Breast epithelium (tissue), 3 donors: Measurements from ENCODE around the gene MED22.

ENCODE experiments used
- CTCF ChIP-seq, 3 donors: fragments of 450-650 bp; IDR thresholded peaks; one replicate each; pipeline ENCODE4 v1.5.1; 2016 to 2017; ENCODE audit warnings: antibody characterized with exemption in 3 of 3, mild to moderate bottlenecking in 3 of 3, moderate library complexity in 3 of 3
- POLR2A ChIP-seq: fragments of 450-650 bp; IDR thresholded peaks from one replicate; pipeline ENCODE4 v1.6.1; 2016; ENCODE audit warnings: antibody characterized with exemption, mild to moderate bottlenecking, moderate library complexity
- POLR2AphosphoS5 ChIP-seq, 3 donors: sonication (generic); formaldehyde crosslinking; IDR thresholded peaks; one replicate each; pipeline ENCODE4 v1.6.1; 2017; ENCODE audit warnings: antibody characterized with exemption in 3 of 3

- no peak for TF ChIP-seq CTCF (IDR thresholded peaks at IDR 0.05)
- TF ChIP-seq POLR2A = no peak
- TF ChIP-seq POLR2AphosphoS5 (IDR thresholded peaks at IDR 0.05) = no peak
Measured at GRCh38 chr9:133397370-133397769, 49.4 kb upstream of the MED22 start.
